H1 (cell line): ENCODE results near the gene GALNT9. TPM values are rescaled to one million over a fixed set of nuclear protein-coding genes. Genes with fewer than 3 reads are reported as not detected.

ENCODE experiments used
- CTCF ChIA-PET: fragments of 300-600 bp; sonication (Branson Sonifier 250); formaldehyde crosslinking; loops from one replicate; lab custom pipeline; 2021; ENCODE audit not compliant: partially characterized antibody; lab: Charles Lee
- POLR2A ChIA-PET: fragments of 300-600 bp; sonication (Branson Sonifier 250); formaldehyde crosslinking; loops from one replicate; lab custom pipeline; 2021; ENCODE audit warnings: inconsistent platforms; ENCODE audit not compliant: partially characterized antibody; lab: Charles Lee
- DNase-seq, 2 experiments: peaks; one replicate each; pipeline versions ENCODE4 v3.0.0 to v3.0.0-alpha.2; 2010 to 2022; ENCODE audit warnings: low spot score in 2 of 2, low read depth in 1 of 2, mixed read lengths in 1 of 2
- FAIRE-seq: peaks from 2 replicates; lab custom pipeline; 2011; peaks lifted over from hg19 to GRCh38; lab: Jason Lieb, UNC
- H2AFZ ChIP-seq: 2 replicates; pipeline ENCODE4 v1.8.1; 2012; ENCODE audit warnings: low read length, inconsistent platforms
- H2AK5ac ChIP-seq: 2 replicates; pipeline ENCODE4 v1.6.1; 2013; ENCODE audit warnings: low read depth, low read length
- H2BK120ac ChIP-seq: replicated peaks from 2 replicates; pipeline ENCODE3; 2013; ENCODE audit warnings: low read depth, low read length, inconsistent platforms
- H2BK12ac ChIP-seq: 2 replicates; pipeline ENCODE4 v1.6.1; 2013; ENCODE audit warnings: low read depth, low read length
- H2BK15ac ChIP-seq: 2 replicates; pipeline ENCODE4 v1.6.1; 2013; ENCODE audit warnings: low read length
- H2BK20ac ChIP-seq: 2 replicates; pipeline ENCODE4 v1.6.1; 2013; ENCODE audit warnings: low read length
- H2BK5ac ChIP-seq: 2 replicates; pipeline ENCODE4 v1.6.1; 2013; ENCODE audit warnings: low read depth, low read length
- H3K14ac ChIP-seq: 2 replicates; pipeline ENCODE4 v1.6.1; 2013; ENCODE audit warnings: inconsistent platforms; ENCODE audit not compliant: insufficient read length
- H3K18ac ChIP-seq: 2 replicates; pipeline ENCODE4 v1.6.1; 2013; ENCODE audit warnings: low read length; ENCODE audit errors: extremely low read depth
- H3K23ac ChIP-seq: 2 replicates; pipeline ENCODE4 v1.6.1; 2013; ENCODE audit warnings: inconsistent platforms; ENCODE audit not compliant: insufficient read length
- H3K23me2 ChIP-seq: 2 replicates; pipeline ENCODE4 v1.6.1; 2013; ENCODE audit warnings: low read depth, low read length
- H3K27ac ChIP-seq: 2 replicates; pipeline ENCODE4 v1.6.1; 2011; ENCODE audit warnings: low read depth, low read length, inconsistent platforms
- H3K27me3 ChIP-seq, 4 experiments: replicated peaks in 1 of 4; 1 replicate in 1 of 4; 2 replicates in 3 of 4; pipeline versions ENCODE4 v1.6.1 to v1.8.1; 2011 to 2013; ENCODE audit warnings: low read length in 3 of 4, mild to moderate bottlenecking in 3 of 4, inconsistent platforms in 2 of 4, mixed read lengths in 2 of 4, moderate library complexity in 1 of 4; ENCODE audit not compliant: control insufficient read depth in 3 of 4, insufficient read depth in 3 of 4; ENCODE audit errors: extremely low read depth in 1 of 4
- H3K36me3 ChIP-seq, 4 experiments: 2 replicates each; pipeline versions ENCODE4 v1.6.1 to v1.8.1; 2011 to 2013; ENCODE audit warnings: mild to moderate bottlenecking in 4 of 4, low read length in 3 of 4, moderate library complexity in 2 of 4, control low read depth in 1 of 4, inconsistent platforms in 1 of 4; ENCODE audit not compliant: insufficient read depth in 4 of 4, control insufficient read depth in 2 of 4
- H3K4ac ChIP-seq: replicated peaks from 2 replicates; pipeline ENCODE3; 2013; ENCODE audit warnings: low read length, low read depth, mixed read lengths, inconsistent platforms; ENCODE audit not compliant: insufficient read length
- H3K4me1 ChIP-seq, 4 experiments: replicated peaks in 1 of 4; 1 replicate in 1 of 4; 2 replicates in 3 of 4; pipeline versions ENCODE4 v1.6.1 to v1.8.1; 2011 to 2013; ENCODE audit warnings: low read length in 3 of 4, inconsistent platforms in 2 of 4, mixed read lengths in 1 of 4; ENCODE audit not compliant: insufficient read depth in 4 of 4, control insufficient read depth in 3 of 4
- H3K4me2 ChIP-seq, 2 experiments: 2 replicates each; pipeline versions ENCODE4 v1.6.1 to v1.8.1; 2011 to 2013; ENCODE audit warnings: low read depth in 2 of 2, low read length in 2 of 2, control low read depth in 1 of 2, inconsistent platforms in 1 of 2, mild to moderate bottlenecking in 1 of 2; ENCODE audit not compliant: insufficient read depth in 1 of 2
- H3K4me3 ChIP-seq, 4 experiments: fragments of 200-600, 300-600 bp in 1 of 4; sonication (generic), shearing (Covaris generic), sonication (Bioruptor Twin) in 1 of 4; 2 replicates each; pipeline versions ENCODE4 v1.5.1 to v1.8.1; 2011 to 2016; ENCODE audit warnings: low read length in 4 of 4, low read depth in 3 of 4, control low read depth in 2 of 4, inconsistent platforms in 2 of 4, mild to moderate bottlenecking in 2 of 4, mixed read lengths in 1 of 4, moderate library complexity in 1 of 4; ENCODE audit not compliant: insufficient read depth in 2 of 4; ENCODE audit errors: extremely low read depth in 1 of 4
- H3K56ac ChIP-seq: replicated peaks from 2 replicates; pipeline ENCODE3; 2013; ENCODE audit warnings: low read depth, mild to moderate bottlenecking, mixed read lengths, low read length, inconsistent platforms; ENCODE audit not compliant: insufficient read length
- H3K79me1 ChIP-seq: 2 replicates; pipeline ENCODE4 v1.6.1; 2013; ENCODE audit warnings: low read depth, low read length, control low read depth
- H3K79me2 ChIP-seq, 2 experiments: 2 replicates each; pipeline versions ENCODE4 v1.6.1 to v1.8.1; 2012 to 2013; ENCODE audit warnings: low read length in 2 of 2, mild to moderate bottlenecking in 2 of 2, inconsistent platforms in 1 of 2; ENCODE audit not compliant: insufficient read depth in 2 of 2, control insufficient read depth in 1 of 2
- H3K9ac ChIP-seq, 4 experiments: replicated peaks in 1 of 4; 1 replicate in 1 of 4; 2 replicates in 3 of 4; pipeline versions ENCODE4 v1.6.1 to v1.8.1; 2011 to 2013; ENCODE audit warnings: low read depth in 3 of 4, low read length in 3 of 4, control low read depth in 2 of 4, mild to moderate bottlenecking in 2 of 4, moderate library complexity in 2 of 4, inconsistent platforms in 1 of 4; ENCODE audit errors: extremely low read depth in 1 of 4
- H3K9me3 ChIP-seq, 2 experiments: 2 replicates each; pipeline versions ENCODE4 v1.6.1 to v1.8.1; 2012 to 2013; ENCODE audit warnings: mild to moderate bottlenecking in 2 of 2, moderate library complexity in 2 of 2, control low read depth in 1 of 2, inconsistent platforms in 1 of 2, low read depth in 1 of 2, low read length in 1 of 2, mixed read lengths in 1 of 2; ENCODE audit not compliant: insufficient read depth in 2 of 2
- H4K20me1 ChIP-seq, 2 experiments: replicated peaks in 1 of 2; 2 replicates each; pipeline versions ENCODE3 to v1.8.1; 2011 to 2013; ENCODE audit warnings: inconsistent platforms in 2 of 2, low read length in 2 of 2, mild to moderate bottlenecking in 1 of 2; ENCODE audit not compliant: insufficient read depth in 2 of 2, control insufficient read depth in 1 of 2
- H4K5ac ChIP-seq: 2 replicates; pipeline ENCODE4 v1.6.1; 2013; ENCODE audit warnings: low read length, low read depth, mixed read lengths, inconsistent platforms; ENCODE audit not compliant: insufficient read length
- H4K8ac ChIP-seq: 2 replicates; pipeline ENCODE4 v1.8.0; 2013; ENCODE audit warnings: mild to moderate bottlenecking, moderate library complexity, low read length, inconsistent platforms; ENCODE audit not compliant: insufficient read depth; ENCODE audit errors: extremely low read depth
- H4K91ac ChIP-seq: replicated peaks from 2 replicates; pipeline ENCODE3; 2013; ENCODE audit warnings: low read length, mixed read lengths, inconsistent platforms; ENCODE audit not compliant: insufficient read length
- CHD1 ChIP-seq: IDR thresholded peaks from 2 replicates; pipeline ENCODE4 v1.6.1; 2012; ENCODE audit warnings: low read depth, low read length, improper control_type of control experiment
- CTBP2 ChIP-seq: IDR thresholded peaks from 2 replicates; pipeline ENCODE4 v1.7.0; 2011; ENCODE audit warnings: borderline replicate concordance, mild to moderate bottlenecking, moderate library complexity, mixed read lengths, low read length; ENCODE audit not compliant: insufficient read depth, insufficient read length
- FOSL1 ChIP-seq: IDR thresholded peaks from 2 replicates; pipeline ENCODE4 v1.6.1; 2011; ENCODE audit warnings: mild to moderate bottlenecking, low read depth, low read length, moderate library complexity; ENCODE audit not compliant: insufficient read depth
- GTF2F1 ChIP-seq: IDR thresholded peaks from 2 replicates; pipeline ENCODE4 v1.6.1; 2012; ENCODE audit warnings: low read depth, low read length, improper control_type of control experiment, borderline replicate concordance
- HDAC2 ChIP-seq, 2 experiments: fragments of 300-600 bp in 1 of 2; sonication (generic) in 1 of 2; IDR thresholded peaks; 2 replicates each; pipeline ENCODE4 v1.6.1; 2011 to 2012; ENCODE audit warnings: low read depth in 2 of 2, low read length in 2 of 2, mild to moderate bottlenecking in 2 of 2, moderate library complexity in 2 of 2, borderline replicate concordance in 1 of 2, inconsistent platforms in 1 of 2
- JUND ChIP-seq: IDR thresholded peaks from 2 replicates; pipeline ENCODE4 v1.6.1; 2011; ENCODE audit warnings: mild to moderate bottlenecking, improper control_type of control experiment, low read length
- KDM4A ChIP-seq: IDR thresholded peaks from one replicate; pipeline ENCODE4 v1.7.1; 2012; ENCODE audit warnings: low read depth, mild to moderate bottlenecking, moderate library complexity, low read length, inconsistent platforms; ENCODE audit not compliant: severe bottlenecking
- MAX ChIP-seq: IDR thresholded peaks from 2 replicates; pipeline ENCODE4 v1.6.1; 2012; ENCODE audit warnings: inconsistent platforms
- RAD21 ChIP-seq, 2 experiments: IDR thresholded peaks in 1 of 2; conservative IDR thresholded peaks in 1 of 2; 2 replicates each; pipeline ENCODE4 v1.6.1; 2011; ENCODE audit warnings: low read depth in 2 of 2, low read length in 2 of 2, improper control_type of control experiment in 1 of 2, inconsistent platforms in 1 of 2, mild to moderate bottlenecking in 1 of 2, moderate library complexity in 1 of 2
- RFX5 ChIP-seq: IDR thresholded peaks from 2 replicates; pipeline ENCODE4 v1.6.1; 2011; ENCODE audit warnings: low read depth, low read length, improper control_type of control experiment, borderline replicate concordance
- RXRA ChIP-seq: IDR thresholded peaks from 2 replicates; pipeline ENCODE4 v1.6.1; 2011; ENCODE audit warnings: low read depth, mild to moderate bottlenecking, low read length, moderate library complexity; ENCODE audit not compliant: insufficient read depth
- TEAD4 ChIP-seq: IDR thresholded peaks from 2 replicates; pipeline ENCODE4 v1.6.1; 2012; ENCODE audit warnings: low read depth, low read length, inconsistent platforms, mixed read lengths
- WGBS, 2 experiments: shearing (Covaris generic) in 1 of 2; methylation state at CpG; one replicate each; pipeline versions ENCODE4 v1.1.6 to v1.1.7; 2013 to 2015; ENCODE audit warnings: low lambda C conversion rate in 2 of 2, mixed read lengths in 2 of 2, inconsistent platforms in 1 of 2, low coverage in 1 of 2, missing lambda C conversion rate in 1 of 2; ENCODE audit not compliant: insufficient replicate concordance in 2 of 2, insufficient coverage in 1 of 2, insufficient read length in 1 of 2; ENCODE audit errors: extremely low coverage in 1 of 2, missing lambda C conversion rate in 1 of 2; 5-methylcytosine and 5-hydroxymethylcytosine counted together
- polyA plus RNA-seq, 7 experiments: library from polyadenylated mRNA; depleted of rRNA in 3 of 7; stranded (reverse) in 5 of 7; unstranded in 2 of 7; fragments of >200 nt in 5 of 7; fragments of 200-250 nt in 2 of 7; gene quantifications; 1 replicate in 5 of 7; 2 replicates in 1 of 7; 4 replicates in 1 of 7; pipeline versions ENCODE4 v1.2.1 to v1.2.3, GENCODE V29; 2011 to 2013; ENCODE audit warnings: missing spikeins in 2 of 7, mixed read lengths in 2 of 7
- total RNA-seq: library from RNA; stranded (reverse); fragmentation: NEBNext Ultra II Directional; extraction: Animal tissue kit (Norgen Biotek cat#: 25700); gene quantifications from 2 replicates; pipeline ENCODE4 v1.2.1, GENCODE V29; 2021

The GALNT9 gene
- total and polyA plus RNA-seq, 2 of the 8 experiments (the other 6 are each of a cell fraction or from before 2014, with no cell fraction given): 2.0 to 3.6 TPM

- no peak for FAIRE-seq
- H2BK5ac ChIP-seq: no peak overlapping the region
- no peak overlapping the region for H2AK5ac ChIP-seq
- no peaks in the 10 kb centered on the region for H3K36me3 ChIP-seq
- no peak overlapping the region for H3K18ac ChIP-seq
- 0 out of 4 replicates have a peak, but pooled peaks cover 0 to 3% of the 10 kb centered on the region in 2 experiments for H3K9me3 ChIP-seq
- no peak overlapping the region for H3K14ac ChIP-seq
- H2BK12ac ChIP-seq: no peak overlapping the region
- H3K4me1 ChIP-seq: peaks cover 0 to 2% (median 2%) of the 10 kb centered on the region in 4 experiments; a peak in 3 of 7 replicates
- H3K4me3 ChIP-seq: no peak overlapping the region
- H2BK20ac ChIP-seq: no peak overlapping the region
- DNase-seq: no peak
- H3K27me3 ChIP-seq: peaks cover under 1 to 15% (median 5%) of the 10 kb centered on the region in 4 experiments
- CTCF ChIA-PET: interaction anchor here (4.6 kb wide), 1 partner anchor 69 kb away, joined by 23 read pairs; no protein-coding TSS in a partner anchor
- H3K9ac ChIP-seq: no peak overlapping the region
- no peak overlapping the region for H3K27ac ChIP-seq
- no peaks in the 10 kb centered on the region for H3K79me1 ChIP-seq
- POLR2A ChIA-PET: no interaction called here
- no peak overlapping the region for H3K4me2 ChIP-seq
- H3K23ac ChIP-seq: no peak overlapping the region
- H3K23me2 ChIP-seq: peaks cover 12% of the 10 kb centered on the region
- H4K20me1 ChIP-seq: peaks cover 0 to 13% of the 10 kb centered on the region in 2 experiments
- H3K4ac ChIP-seq: no peak overlapping the region
- no peak overlapping the region for H3K56ac ChIP-seq
- H4K8ac ChIP-seq: peak overlapping the region; percentile 80
- WGBS, 2 experiments: 76% methylated on average over 15 of the region's 37 CpGs; no CpG with 5 or more reads in 1 of the 2 experiments
- no peak overlapping the region for H2AFZ ChIP-seq
- no peaks in the 10 kb centered on the region for H3K79me2 ChIP-seq
- H4K91ac ChIP-seq: no peak overlapping the region
- no peak overlapping the region for H2BK15ac ChIP-seq
- H2BK120ac ChIP-seq: no peak overlapping the region
- no peak overlapping the region for H4K5ac ChIP-seq
- TF ChIP-seq FOSL1 (no peak), HDAC2 (IDR thresholded peaks at IDR 0.05; ENCODE audit: borderline replicate concordance in 1 of 2, low read depth in 2 of 2, low read length in 2 of 2) (no peak), RAD21 (IDR thresholded peaks at IDR 0.05 in 1 of 2, conservative IDR thresholded peaks at IDR 0.05 in 1 of 2; ENCODE audit: low read depth in 2 of 2, low read length in 2 of 2) (no peak), CHD1 (no peak), KDM4A (no peak), GTF2F1 (no peak), RXRA (no peak), TEAD4 (no peak), RFX5 (no peak), CTBP2 (no peak), MAX (no peak), JUND (no peak)
These were observed 16.3 kb upstream of the GALNT9 start for GRCh38 chr12:132345561-132346200.
